Skeletal muscle tissue (tissue), 4 donors: ENCODE measurements around the gene SPSB1. TPM values are rescaled to one million over a fixed set of nuclear protein-coding genes. Genes with fewer than 3 reads are reported as not detected.

ENCODE experiments used
- H3K27ac ChIP-seq: one replicate; pipeline ENCODE4 v1.7.0; 2013; ENCODE audit warnings: mild to moderate bottlenecking, low read depth, low read length, inconsistent platforms
- H3K27me3 ChIP-seq, 3 donors: one replicate each; pipeline ENCODE4 v1.7.0; 2013; ENCODE audit warnings: low read length in 3 of 3; ENCODE audit not compliant: control insufficient read depth in 3 of 3, insufficient read depth in 3 of 3
- H3K36me3 ChIP-seq, 3 donors: one replicate each; pipeline ENCODE4 v1.7.0; 2013; ENCODE audit warnings: low read length in 3 of 3; ENCODE audit not compliant: control insufficient read depth in 3 of 3, insufficient read depth in 3 of 3
- H3K4me1 ChIP-seq, 3 donors: one replicate each; pipeline ENCODE4 v1.7.0; 2013; ENCODE audit warnings: low read length in 3 of 3, mild to moderate bottlenecking in 3 of 3; ENCODE audit not compliant: control insufficient read depth in 3 of 3, insufficient read depth in 3 of 3
- H3K4me3 ChIP-seq, 3 donors: one replicate each; pipeline ENCODE4 v1.7.0; 2013; ENCODE audit warnings: low read length in 3 of 3
- H3K9ac ChIP-seq, 3 donors: one replicate each; pipeline ENCODE4 v1.7.0; 2013; ENCODE audit warnings: low read length in 3 of 3, mild to moderate bottlenecking in 3 of 3, moderate library complexity in 2 of 3, low read depth in 1 of 3
- H3K9me3 ChIP-seq, 3 donors: one replicate each; pipeline ENCODE4 v1.7.0; 2013; ENCODE audit warnings: low read length in 3 of 3; ENCODE audit not compliant: control insufficient read depth in 3 of 3
- total RNA-seq: library from RNA; depleted of rRNA; stranded (reverse); fragments of >200 nt; gene quantifications from one replicate; pipeline ENCODE4 v1.2.3, GENCODE V29; 2014
- donor health status: Osteomylitis.

SPSB1 gene
- total RNA-seq, 1 donor from 2014 or later = 6.3 TPM

DNA sequence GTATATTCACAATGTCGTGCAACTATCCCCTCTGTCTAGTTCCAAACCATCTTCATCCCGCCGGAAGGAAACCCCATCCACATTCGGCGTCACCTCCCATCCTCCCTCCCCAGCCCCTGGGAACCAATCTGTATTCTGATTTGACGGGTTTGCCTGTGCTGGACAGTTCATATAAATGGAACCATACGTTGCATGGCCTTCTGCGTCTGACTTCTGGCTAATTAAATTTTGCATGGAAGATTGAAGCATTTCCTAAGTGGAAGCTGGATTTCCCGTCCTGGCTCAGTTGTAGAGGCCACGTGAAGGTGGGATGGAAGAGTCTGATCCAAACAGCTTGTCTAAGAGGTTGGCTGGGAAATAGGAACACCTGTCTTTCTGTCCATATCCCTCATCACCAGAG is 14.6 kb downstream of the SPSB1 start:
- Histone ChIP-seq H3K4me3 (no peak overlapping the region), H3K27ac (no peak overlapping the region), H3K9ac (no peak overlapping the region), H3K9me3 (no peaks in the 10 kb centered on the region), H3K27me3 (no peaks in the 10 kb centered on the region), H3K4me1 (peaks cover 19 to 42% (median 28%) of the 10 kb centered on the region in 3 donors), H3K36me3 (no peaks in the 10 kb centered on the region)

DNA sequence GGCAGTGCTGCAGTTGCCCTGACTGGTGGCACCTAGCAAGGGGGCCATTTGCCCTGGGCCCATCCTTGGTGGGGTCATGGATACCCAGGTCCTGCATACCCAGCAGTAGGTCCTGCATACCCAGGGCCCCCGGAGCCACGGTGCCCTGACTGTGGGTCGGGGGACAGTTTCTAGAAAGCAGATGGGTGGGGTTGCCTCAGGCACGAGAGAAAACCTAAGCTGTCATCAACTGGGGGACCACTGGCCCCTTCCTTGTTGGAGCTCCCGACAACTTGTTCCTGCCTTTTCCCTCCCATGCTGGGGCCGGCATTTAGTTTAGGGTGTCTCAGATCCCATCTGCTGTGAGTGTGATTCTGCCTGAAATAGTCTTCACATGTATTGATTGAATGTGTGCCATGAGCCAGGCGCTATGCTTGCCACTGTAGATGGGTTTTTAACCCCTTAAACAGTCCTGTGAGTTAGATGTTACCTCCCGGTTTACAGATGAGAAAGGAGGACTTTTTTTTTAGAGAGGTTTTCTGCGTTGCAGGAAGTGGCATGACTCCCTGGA is 15.6 kb downstream of the SPSB1 start:
- no peak overlapping the region for H3K9ac ChIP-seq
- H3K4me1 ChIP-seq = peaks cover 9 to 32% (median 20%) of the 10 kb centered on the region in 3 donors
- no peaks in the 10 kb centered on the region for H3K9me3 ChIP-seq
- H3K27ac ChIP-seq = no peak overlapping the region
- no peaks in the 10 kb centered on the region for H3K36me3 ChIP-seq
- no peaks in the 10 kb centered on the region for H3K27me3 ChIP-seq
- H3K4me3 ChIP-seq = no peak overlapping the region

DNA sequence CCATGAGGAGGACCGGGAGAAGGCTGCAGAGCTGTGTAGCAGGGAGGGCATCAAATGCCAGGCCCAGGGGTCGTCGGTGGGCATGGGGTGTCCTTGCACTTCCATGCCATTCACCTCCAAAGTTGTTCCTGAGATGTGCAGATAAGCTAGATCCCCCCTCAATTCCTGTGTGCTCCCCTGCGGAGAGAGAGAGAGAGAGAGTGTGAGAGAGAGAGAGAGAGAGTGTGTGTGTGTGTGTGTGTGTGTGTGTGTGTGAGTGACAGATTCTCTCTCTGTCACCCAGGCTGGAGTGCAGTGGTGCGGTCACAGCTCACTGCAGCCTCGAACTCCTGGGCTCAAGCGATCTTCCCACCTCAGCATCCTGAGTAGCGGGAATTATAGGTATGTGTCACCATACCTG is 16.4 kb downstream of the SPSB1 start:
- no peak overlapping the region for H3K4me3 ChIP-seq
- no peak overlapping the region for H3K27ac ChIP-seq
- peaks cover 4 to 24% (median 12%) of the 10 kb centered on the region in 3 donors for H3K4me1 ChIP-seq
- no peaks in the 10 kb centered on the region for H3K36me3 ChIP-seq
- no peaks in the 10 kb centered on the region for H3K9me3 ChIP-seq
- H3K27me3 ChIP-seq = no peaks in the 10 kb centered on the region
- H3K9ac ChIP-seq = no peak overlapping the region

DNA sequence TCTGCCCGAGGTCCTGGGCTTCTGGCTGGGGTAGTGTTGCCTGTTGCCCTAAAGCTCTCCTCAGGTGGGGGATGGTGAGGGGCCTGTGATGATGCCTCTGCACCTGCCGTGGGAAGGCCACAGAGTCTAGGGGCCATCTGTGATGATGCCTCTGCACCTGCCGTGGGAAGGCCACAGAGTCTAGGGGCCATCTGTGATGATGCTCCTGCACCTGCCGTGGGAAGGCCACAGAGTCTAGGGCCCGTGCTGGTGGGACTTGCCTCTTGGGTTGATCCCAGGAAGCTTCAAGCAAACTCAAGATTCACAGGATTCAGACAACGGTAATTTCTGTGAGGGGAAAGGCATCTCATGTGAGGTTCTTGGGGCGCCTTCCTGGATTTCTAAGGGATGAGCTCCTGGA is 17.3 kb downstream of the SPSB1 start:
- H3K27me3 ChIP-seq = no peaks in the 10 kb centered on the region
- H3K9me3 ChIP-seq = no peaks in the 10 kb centered on the region
- H3K9ac ChIP-seq = no peak overlapping the region
- no peaks in the 10 kb centered on the region for H3K36me3 ChIP-seq
- peaks cover 4 to 17% (median 11%) of the 10 kb centered on the region in 3 donors for H3K4me1 ChIP-seq
- no peak overlapping the region for H3K4me3 ChIP-seq
- H3K27ac ChIP-seq = no peak overlapping the region

DNA sequence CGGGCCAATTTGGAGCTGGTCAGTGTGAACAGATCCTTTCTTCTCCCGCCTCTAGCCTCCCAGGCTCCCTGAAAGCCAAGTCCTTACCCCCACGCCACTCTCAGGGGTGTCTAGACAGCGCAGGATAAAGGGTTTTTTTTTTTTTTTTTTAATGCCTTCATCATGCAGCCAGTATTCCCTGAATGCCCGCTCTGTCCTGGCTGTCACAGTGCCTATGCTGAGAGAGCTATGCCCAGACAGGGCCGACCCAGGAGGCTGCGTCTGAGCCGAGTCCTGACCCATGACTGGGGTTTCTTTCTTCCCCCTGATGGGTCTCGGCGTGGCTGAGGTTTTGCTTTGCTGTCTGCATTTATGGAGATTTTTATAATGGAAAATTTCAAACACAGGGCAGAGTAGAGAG is 18.3 kb downstream of the SPSB1 start:
- no peaks in the 10 kb centered on the region for H3K27me3 ChIP-seq
- H3K4me1 ChIP-seq = peaks cover 8 to 17% (median 12%) of the 10 kb centered on the region in 3 donors
- H3K27ac ChIP-seq = no peak overlapping the region
- no peaks in the 10 kb centered on the region for H3K9me3 ChIP-seq
- no peak overlapping the region for H3K4me3 ChIP-seq
- no peak overlapping the region for H3K9ac ChIP-seq
- no peaks in the 10 kb centered on the region for H3K36me3 ChIP-seq

DNA sequence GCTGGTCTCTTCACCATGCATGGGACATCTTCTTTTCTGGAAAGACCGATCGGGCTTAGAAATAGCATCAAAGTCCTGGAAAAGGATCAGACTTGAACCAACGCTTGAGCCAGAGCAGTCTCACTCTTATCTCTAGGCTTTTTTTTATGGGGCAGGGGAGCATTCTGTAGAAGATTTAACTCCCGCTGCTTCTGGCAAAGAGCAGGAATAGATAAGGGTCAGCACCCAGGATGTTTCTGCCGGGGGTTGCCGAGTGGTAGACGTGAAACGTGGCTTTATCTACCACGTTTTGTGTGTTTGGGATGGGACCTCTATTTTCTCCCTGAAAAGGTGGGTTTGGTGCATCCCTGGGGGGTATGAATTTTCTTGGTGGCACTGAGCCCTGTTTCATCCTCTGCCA is 18.8 kb downstream of the SPSB1 start:
- H3K27ac ChIP-seq = no peak overlapping the region
- no peaks in the 10 kb centered on the region for H3K27me3 ChIP-seq
- H3K9me3 ChIP-seq = no peaks in the 10 kb centered on the region
- no peaks in the 10 kb centered on the region for H3K36me3 ChIP-seq
- no peak overlapping the region for H3K9ac ChIP-seq
- no peak overlapping the region for H3K4me3 ChIP-seq
- peaks cover 9 to 20% (median 14%) of the 10 kb centered on the region in 3 donors for H3K4me1 ChIP-seq

DNA sequence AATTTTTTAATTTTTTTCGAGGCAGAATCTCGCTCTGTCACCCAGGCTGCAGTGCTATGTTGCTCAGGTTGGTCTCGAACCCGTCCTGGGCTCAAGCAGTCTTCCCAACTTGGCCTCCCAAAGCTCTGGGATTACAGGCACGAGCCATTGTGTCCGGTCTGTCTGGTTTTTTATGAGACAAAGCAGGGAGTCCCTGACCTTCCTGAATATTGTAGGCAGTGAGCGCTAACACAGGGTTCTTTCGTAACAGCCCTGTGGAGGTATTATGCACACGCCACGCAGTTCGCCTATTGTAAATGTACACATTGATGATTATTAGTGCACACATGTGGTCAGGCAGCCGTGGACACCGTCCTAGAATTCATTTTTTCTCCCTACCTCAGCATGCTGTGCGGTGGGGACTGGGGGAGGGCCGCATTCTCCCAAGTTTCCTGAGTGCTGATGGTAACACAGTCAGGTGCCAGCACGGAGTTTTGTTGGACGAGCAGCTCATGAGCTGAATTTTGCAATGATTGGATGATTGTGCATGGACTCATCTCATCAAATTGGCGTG is 19.6 kb downstream of the SPSB1 start:
- no peak overlapping the region for H3K27ac ChIP-seq
- no peaks in the 10 kb centered on the region for H3K27me3 ChIP-seq

DNA sequence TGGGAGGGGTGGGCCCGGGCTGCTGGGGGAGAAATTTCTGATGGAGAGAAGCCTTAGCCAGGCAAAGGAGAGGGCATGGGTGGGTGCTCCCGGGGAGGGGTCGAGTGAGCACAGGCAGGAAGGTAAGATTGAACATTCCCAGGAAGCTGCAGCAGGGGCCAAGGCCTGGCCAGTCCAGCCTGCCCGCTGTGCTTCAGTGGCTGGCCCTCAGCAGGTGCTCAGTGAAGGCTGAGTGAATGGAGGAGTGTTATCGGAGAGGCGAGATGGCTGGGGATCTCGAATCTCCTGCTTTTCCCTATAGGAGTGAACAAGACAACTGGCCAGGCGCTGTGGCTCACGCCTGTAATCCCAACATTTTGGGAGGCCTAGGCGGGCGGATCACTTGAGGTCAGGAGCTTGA is 20.9 kb downstream of the SPSB1 start:
- Histone ChIP-seq H3K27ac (no peak overlapping the region), H3K36me3 (peaks cover 0 to under 1% (median 0%) of the 10 kb centered on the region in 3 donors), H3K9me3 (no peaks in the 10 kb centered on the region), H3K9ac (no peak overlapping the region), H3K4me1 (peaks cover 19 to 26% (median 25%) of the 10 kb centered on the region in 3 donors), H3K27me3 (no peaks in the 10 kb centered on the region), H3K4me3 (no peak overlapping the region)

More for the DNA sequence above, 19.6 kb downstream of the SPSB1 start:
- Histone ChIP-seq H3K4me3 (no peak overlapping the region), H3K4me1 (peaks cover 9 to 22% (median 16%) of the 10 kb centered on the region in 3 donors), H3K9ac (no peak overlapping the region), H3K9me3 (no peaks in the 10 kb centered on the region), H3K36me3 (no peaks in the 10 kb centered on the region)

DNA sequence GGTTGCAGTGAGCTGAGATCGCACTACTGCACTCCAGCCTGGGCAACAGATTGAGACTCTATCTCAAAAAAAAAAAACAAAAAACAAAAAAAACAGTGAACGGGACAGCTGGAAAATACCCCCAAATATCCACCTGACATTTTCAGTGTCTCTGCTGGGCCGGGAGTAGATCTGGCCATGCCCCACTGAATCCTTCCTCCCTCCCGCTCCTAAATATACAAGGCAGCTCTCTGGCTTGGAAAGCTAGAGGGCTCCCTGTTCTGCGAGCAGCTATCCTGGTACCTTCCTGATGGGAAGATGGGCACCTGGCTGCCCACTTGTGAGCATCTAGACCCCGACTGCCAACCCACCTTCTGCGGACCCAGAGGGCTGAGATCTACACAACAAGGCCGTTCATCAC is 21.4 kb downstream of the SPSB1 start:
- Histone ChIP-seq H3K27me3 (no peaks in the 10 kb centered on the region), H3K4me1 (peaks cover 19 to 28% (median 25%) of the 10 kb centered on the region in 3 donors), H3K27ac (no peak overlapping the region), H3K4me3 (no peak overlapping the region), H3K36me3 (peaks cover 0 to 2% (median 0%) of the 10 kb centered on the region in 3 donors), H3K9me3 (no peaks in the 10 kb centered on the region), H3K9ac (no peak overlapping the region)

DNA sequence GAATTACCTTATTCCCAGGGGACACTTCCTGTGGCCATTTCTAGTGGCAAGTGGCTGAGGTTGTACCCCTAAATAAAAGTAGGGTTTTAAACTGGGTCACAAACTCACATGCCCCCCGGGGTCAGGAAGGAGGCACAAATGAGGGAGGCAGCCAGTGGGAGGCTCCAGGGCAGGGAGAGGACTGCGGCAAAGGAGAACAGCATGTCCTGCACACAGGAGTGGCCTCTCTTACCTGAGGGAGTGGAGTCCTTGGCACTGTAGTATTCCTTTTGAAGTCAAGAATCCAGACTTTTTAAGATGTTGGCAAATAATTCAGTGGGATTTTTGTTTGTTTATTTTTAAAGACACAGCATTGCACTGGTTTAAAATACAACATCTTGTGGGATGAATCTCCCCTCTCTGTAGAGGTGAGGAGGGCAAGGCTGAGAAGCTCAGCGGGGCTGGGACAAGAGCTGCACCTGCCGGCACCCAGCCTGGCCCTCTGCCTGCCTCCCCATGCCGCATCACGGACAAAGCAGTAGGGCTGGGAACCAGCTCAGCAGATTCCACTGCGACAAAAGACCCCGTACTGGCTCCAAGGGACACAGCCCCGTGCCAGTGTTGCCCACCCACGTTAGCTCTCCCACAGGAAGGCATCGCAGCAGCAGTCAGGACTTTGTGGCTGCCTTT is 22.2 kb downstream of the SPSB1 start:
- Histone ChIP-seq H3K9ac (no peak overlapping the region), H3K27ac (no peak overlapping the region), H3K4me3 (no peak overlapping the region), H3K4me1 (peaks cover 22 to 34% (median 25%) of the 10 kb centered on the region in 3 donors), H3K27me3 (no peaks in the 10 kb centered on the region), H3K36me3 (peaks cover 0 to 2% (median 0%) of the 10 kb centered on the region in 3 donors), H3K9me3 (no peaks in the 10 kb centered on the region)
